ENCODE measurements around the gene TRIM77. TPM values are rescaled to one million over a fixed set of nuclear protein-coding genes. Genes with fewer than 3 reads are reported as not detected.

Gene TRIM77
- total RNA-seq, 2 donors from 2014 or later, result not detected

Other genes with a start within 250 kb of the TRIM77 start
- 1 to 10 TPM; 2.7 to 6.0 TPM for gene NOX4, start 218.9 kb upstream of the TRIM77 start, total RNA-seq
- gene TRIM49, start 98.3 kb downstream of the TRIM77 start, total RNA-seq, result not detected
- not detected for gene TRIM64B, start 168.2 kb downstream of the TRIM77 start, total RNA-seq
- not detected for gene TRIM49D1, start 211.9 kb downstream of the TRIM77 start, total RNA-seq
- gene TRIM49D2, start 213.8 kb downstream of the TRIM77 start, total RNA-seq, result not detected